Measurements from ENCODE around the gene JSRP1. TPM values are rescaled to one million over a fixed set of nuclear protein-coding genes. Genes with fewer than 3 reads are reported as not detected.

JSRP1 gene
- total and polyA plus RNA-seq, 2 of the 8 experiments (the other 6 are each of a cell fraction or from before 2014, with no cell fraction given): 0.24 to 0.56 TPM

DNA sequence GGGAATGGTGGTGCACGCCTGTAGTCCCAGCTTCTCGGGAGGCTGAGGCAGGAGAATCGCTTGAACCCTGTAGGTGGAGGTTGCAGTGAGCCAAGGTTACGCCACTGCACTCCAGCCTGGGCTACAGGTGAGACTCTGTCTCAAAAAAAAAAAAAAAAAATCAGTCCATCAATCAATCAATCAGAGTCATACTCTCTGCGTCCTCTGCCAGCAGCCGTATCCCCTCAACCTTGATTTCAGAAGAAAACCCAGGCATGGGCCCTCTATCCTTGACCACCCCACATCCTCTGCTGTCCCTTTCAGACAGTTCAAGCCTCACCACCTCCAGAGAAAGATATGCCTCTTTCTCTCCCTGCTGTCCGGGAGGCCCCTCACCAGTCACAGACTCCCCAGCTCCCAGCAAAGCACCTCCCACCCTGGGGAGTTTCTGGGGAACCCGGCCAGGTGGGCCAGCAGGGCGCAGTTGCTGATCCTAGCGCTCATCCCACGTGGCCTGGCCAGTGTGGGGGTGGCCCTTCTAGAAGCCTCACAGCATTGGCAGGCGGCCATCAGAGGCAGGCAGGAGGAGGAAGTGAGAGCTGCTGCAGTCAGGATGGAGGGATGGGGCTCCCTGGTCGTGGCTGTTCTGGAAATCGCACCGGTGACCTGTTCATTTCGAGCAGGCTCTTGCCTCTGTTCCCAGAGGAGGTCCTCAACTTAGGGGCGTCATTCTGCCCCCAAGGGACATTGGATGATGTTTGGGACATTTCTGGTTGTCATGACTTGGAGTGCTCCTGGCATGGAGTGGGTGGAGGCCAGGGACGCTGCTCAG, 10.2 kb upstream of the JSRP1 start:
- Histone ChIP-seq H3K4me2 (ENCODE audit: insufficient read depth in 1 of 2, low read depth in 2 of 2, low read length in 2 of 2) (no peak overlapping the region), H4K5ac (ENCODE audit: insufficient read length, low read depth, low read length) (no peak overlapping the region), H4K91ac (replicated peaks; ENCODE audit: insufficient read length, low read length) (no peak overlapping the region), H3K14ac (ENCODE audit: insufficient read length) (no peak overlapping the region), H3K4ac (replicated peaks; ENCODE audit: insufficient read length, low read depth, low read length) (no peak overlapping the region), H3K23ac (ENCODE audit: insufficient read length) (no peak overlapping the region), H2AFZ (ENCODE audit: low read length) (no peak overlapping the region; the same call in 1 of the 2 replicates), H2BK120ac (replicated peaks; ENCODE audit: low read depth, low read length) (no peak overlapping the region), H2BK15ac (ENCODE audit: low read length) (peak overlapping the region; percentile 46; the same call in 1 of the 2 replicates), H3K9ac (replicated peaks in 1 of 4; ENCODE audit: extremely low read depth in 1 of 4, low read depth in 3 of 4, low read length in 3 of 4) (no peak overlapping the region), H3K56ac (replicated peaks; ENCODE audit: insufficient read length, low read depth, low read length) (no peak overlapping the region), H3K27ac (ENCODE audit: low read depth, low read length) (no peak overlapping the region), H2BK20ac (ENCODE audit: low read length) (no peak overlapping the region), H3K23me2 (ENCODE audit: low read depth, low read length) (peaks cover 5% of the 10 kb centered on the region; the same call in 1 of the 2 replicates), H3K27me3 (replicated peaks in 1 of 4; ENCODE audit: control insufficient read depth in 3 of 4, extremely low read depth in 1 of 4, insufficient read depth in 3 of 4, low read length in 3 of 4) (no peaks in the 10 kb centered on the region), H4K20me1 (replicated peaks in 1 of 2; ENCODE audit: control insufficient read depth in 1 of 2, insufficient read depth in 2 of 2, low read length in 2 of 2) (peaks cover 7 to 13% of the 10 kb centered on the region in 2 experiments), H2AK5ac (ENCODE audit: low read depth, low read length) (no peak overlapping the region), H3K36me3 (ENCODE audit: control insufficient read depth in 2 of 4, insufficient read depth in 4 of 4, low read length in 3 of 4) (peaks cover 0 to 4% (median 0%) of the 10 kb centered on the region in 4 experiments; a peak in 1 of 8 replicates), H3K79me2 (ENCODE audit: control insufficient read depth in 1 of 2, insufficient read depth in 2 of 2, low read length in 2 of 2) (peaks cover 16 to 21% of the 10 kb centered on the region in 2 experiments; a peak in 3 of 4 replicates), H2BK5ac (ENCODE audit: low read depth, low read length) (no peak overlapping the region), H3K4me3 (ENCODE audit: extremely low read depth in 1 of 4, insufficient read depth in 2 of 4, low read depth in 3 of 4, low read length in 4 of 4) (no peak overlapping the region), H3K4me1 (replicated peaks in 1 of 4; ENCODE audit: control insufficient read depth in 3 of 4, insufficient read depth in 4 of 4, low read length in 3 of 4) (peaks cover 0 to 5% (median under 1%) of the 10 kb centered on the region in 4 experiments; a peak in 2 of 7 replicates), H3K9me3 (ENCODE audit: insufficient read depth in 2 of 2, low read depth in 1 of 2, low read length in 1 of 2) (no peaks in the 10 kb centered on the region), H3K79me1 (ENCODE audit: low read depth, low read length) (no peaks in the 10 kb centered on the region), H2BK12ac (ENCODE audit: low read depth, low read length) (no peak overlapping the region), H3K18ac (ENCODE audit: extremely low read depth, low read length) (no peak overlapping the region), H4K8ac (ENCODE audit: extremely low read depth, insufficient read depth, low read length) (peak overlapping the region; percentile 4; the same call in 1 of the 2 replicates)
- CTCF ChIA-PET (ENCODE audit: partially characterized antibody): interaction anchor here (0.6 to 1.2 kb wide), 2 partner anchors 12 to 71 kb away, joined by 3 to 5 read pairs; no protein-coding TSS in a partner anchor
- WGBS, 2 experiments (ENCODE audit: extremely low coverage in 1 of 2, insufficient coverage in 1 of 2, insufficient read length in 1 of 2, insufficient replicate concordance in 2 of 2, low coverage in 1 of 2, low lambda C conversion rate in 2 of 2, missing lambda C conversion rate in 1 of 2): 77% methylated on average over 18 of the region's 18 CpGs; no CpG with 5 or more reads in 1 of the 2 experiments
- FAIRE-seq (no peak), DNase-seq (ENCODE audit: low read depth in 1 of 2, low spot score in 2 of 2) (no peak)
- TF ChIP-seq EP300 (IDR thresholded peaks at IDR 0.05; ENCODE audit: borderline replicate concordance in 1 of 2, low read depth in 2 of 2, low read length in 2 of 2) (no peak), TBP (IDR thresholded peaks at IDR 0.05; ENCODE audit: low read depth, low read length) (no peak), FOSL1 (IDR thresholded peaks at IDR 0.05; ENCODE audit: insufficient read depth, low read depth, low read length) (no peak)
- POLR2A ChIA-PET (ENCODE audit: partially characterized antibody): interaction anchor here (0.7 to 23.4 kb wide), 8 partner anchors 9 to 158 kb away, joined by 3 to 330 read pairs (median 5); partner anchors contain the start of genes AMH, JSRP1, LSM7 and SF3A2
